ENCODE measurements around the gene MYLIP.

MYLIP gene

DNA sequence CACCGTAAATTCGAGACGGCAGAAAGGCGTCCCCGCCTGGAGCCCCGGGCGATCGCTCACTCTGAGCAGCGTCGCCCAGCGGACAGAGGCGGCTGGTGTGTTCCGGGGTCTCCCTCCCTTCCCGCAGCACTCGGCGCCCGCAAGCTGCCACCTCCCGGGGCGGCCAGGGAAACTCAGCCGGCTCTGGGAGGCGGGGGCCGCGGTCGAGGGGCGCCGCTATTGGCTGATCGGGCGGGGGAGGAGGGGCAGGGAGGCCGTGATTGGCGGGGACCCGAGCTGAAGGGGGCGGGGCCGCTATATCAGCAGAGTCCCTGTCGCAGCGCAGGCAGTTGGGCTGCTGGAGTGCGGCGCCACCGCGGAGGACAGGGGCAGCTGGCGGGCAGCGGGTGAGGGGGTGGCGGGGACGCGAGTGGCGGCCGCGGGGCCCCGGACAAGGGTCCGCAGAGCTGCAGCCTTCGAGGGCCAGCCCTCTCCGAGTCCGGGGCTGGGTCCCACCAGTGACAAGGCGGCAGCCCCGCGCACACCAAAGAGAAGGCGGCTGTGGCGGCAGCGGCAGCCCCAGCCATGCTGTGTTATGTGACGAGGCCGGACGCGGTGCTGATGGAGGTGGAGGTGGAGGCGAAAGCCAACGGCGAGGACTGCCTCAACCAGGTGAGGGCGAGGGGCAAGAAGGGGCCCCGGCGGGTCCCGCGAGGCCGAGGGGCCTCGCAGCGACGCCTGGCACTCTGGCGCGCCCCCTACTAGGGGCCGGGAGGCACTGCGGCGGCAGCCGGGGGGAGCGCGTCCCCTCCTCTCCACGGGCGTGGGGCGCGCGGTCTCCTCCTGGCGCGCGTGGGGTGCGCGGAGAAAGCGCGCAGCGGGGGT, at the start of gene MYLIP:
Gene MYLIP, plus strand, starts transcription at position 328 of the 864 bp plus-strand sequence. Its CDS starts 237 bp downstream, at position 565.
- H3K4me3 ChIP-seq (ENCODE audit: low read depth in 1 of 2, low read length in 2 of 2) = peak within 1 kb of the TSS; percentile 94 to 96
- H3K27me3 ChIP-seq (ENCODE audit: control insufficient read depth in 1 of 2, insufficient read depth in 2 of 2, low read length in 2 of 2) = no peaks in the 10 kb centered on the region
- peak within 1 kb of the TSS; percentile 70 for H3K9ac ChIP-seq (ENCODE audit: low read length)
- peak within 1 kb of the TSS; percentile 94 for H3K27ac ChIP-seq (ENCODE audit: low read depth, low read length)
- no peaks in the 10 kb centered on the region for H3K36me3 ChIP-seq (ENCODE audit: insufficient read depth, low read length)
- H3K4me1 ChIP-seq (ENCODE audit: insufficient read depth, low read length) = peaks cover 30% of the 10 kb centered on the region
- no peaks in the 10 kb centered on the region for H3K9me3 ChIP-seq (ENCODE audit: low read length)

DNA sequence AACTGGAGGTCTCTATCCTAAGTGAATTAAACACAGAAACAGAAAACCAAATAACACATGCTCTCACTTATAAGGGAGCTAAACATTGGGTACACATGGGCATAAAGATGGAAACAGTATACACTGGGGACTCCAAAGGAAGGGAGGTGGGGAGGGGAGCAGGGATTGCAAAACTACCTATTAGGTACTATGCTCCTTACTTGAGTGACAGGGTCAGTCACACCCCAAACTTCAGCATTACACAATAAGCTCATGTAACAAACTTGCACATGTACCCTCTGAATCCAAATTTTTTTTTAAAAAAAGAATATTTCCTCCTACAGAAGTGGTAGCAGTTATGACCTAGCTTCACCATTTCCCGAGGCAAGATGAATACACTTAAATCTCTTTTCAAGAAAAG, 49.5 kb upstream of the MYLIP start:
- H3K4me3 ChIP-seq (ENCODE audit: low read depth in 1 of 2, low read length in 2 of 2) = no peak overlapping the region
- H3K9ac ChIP-seq (ENCODE audit: low read length) = no peak overlapping the region
- no peaks in the 10 kb centered on the region for H3K36me3 ChIP-seq (ENCODE audit: insufficient read depth, low read length)
- H3K4me1 ChIP-seq (ENCODE audit: insufficient read depth, low read length) = no peaks in the 10 kb centered on the region
- H3K27ac ChIP-seq (ENCODE audit: low read depth, low read length) = no peak overlapping the region
- H3K9me3 ChIP-seq (ENCODE audit: low read length) = no peaks in the 10 kb centered on the region
- H3K27me3 ChIP-seq (ENCODE audit: control insufficient read depth in 1 of 2, insufficient read depth in 2 of 2, low read length in 2 of 2) = no peaks in the 10 kb centered on the region

DNA sequence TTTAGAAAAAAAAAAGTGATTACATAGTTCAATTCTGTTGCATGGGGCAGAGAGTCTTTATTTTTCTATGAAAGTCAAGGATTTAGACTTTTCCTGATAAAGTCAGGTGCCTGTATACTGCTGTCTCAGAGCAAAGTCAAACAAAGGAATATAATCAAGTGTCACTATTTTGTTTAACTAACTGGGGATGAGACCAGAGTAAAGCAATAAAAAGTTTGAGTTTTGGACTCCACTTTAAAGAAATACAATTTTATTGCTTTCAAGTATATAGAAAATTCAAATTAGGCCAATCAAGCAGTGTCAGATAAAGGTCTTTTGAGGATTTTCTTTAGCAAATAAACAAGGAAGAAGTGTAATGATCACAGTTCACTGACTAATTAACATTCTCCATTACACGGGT, 48.7 kb upstream of the MYLIP start:
- Histone ChIP-seq H3K4me3 (ENCODE audit: low read depth in 1 of 2, low read length in 2 of 2) (no peak overlapping the region), H3K36me3 (ENCODE audit: insufficient read depth, low read length) (no peaks in the 10 kb centered on the region), H3K27me3 (ENCODE audit: control insufficient read depth in 1 of 2, insufficient read depth in 2 of 2, low read length in 2 of 2) (no peaks in the 10 kb centered on the region), H3K9me3 (ENCODE audit: low read length) (no peaks in the 10 kb centered on the region), H3K27ac (ENCODE audit: low read depth, low read length) (no peak overlapping the region), H3K4me1 (ENCODE audit: insufficient read depth, low read length) (no peaks in the 10 kb centered on the region), H3K9ac (ENCODE audit: low read length) (no peak overlapping the region)

DNA sequence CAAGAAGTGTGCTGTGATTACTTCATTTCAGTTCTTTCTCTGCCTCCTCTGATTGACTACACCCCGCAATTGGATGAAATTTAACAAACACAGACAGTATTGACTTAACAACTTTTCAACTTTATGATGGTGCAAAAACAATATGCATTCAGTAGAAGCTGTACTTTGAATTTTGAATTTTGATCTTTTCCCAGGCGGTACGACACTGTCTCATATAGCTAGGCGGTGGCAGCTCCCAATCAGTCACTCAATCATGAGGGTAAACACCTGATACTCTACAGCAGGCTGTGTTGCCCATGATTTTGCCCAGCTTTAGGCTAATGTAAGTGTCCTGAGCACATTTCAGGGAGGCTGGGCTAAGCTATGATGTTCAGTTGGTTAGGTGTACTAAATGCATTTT, 47.6 kb upstream of the MYLIP start:
- H3K9me3 ChIP-seq (ENCODE audit: low read length) = no peaks in the 10 kb centered on the region
- H3K4me1 ChIP-seq (ENCODE audit: insufficient read depth, low read length) = no peaks in the 10 kb centered on the region
- no peak overlapping the region for H3K9ac ChIP-seq (ENCODE audit: low read length)
- H3K4me3 ChIP-seq (ENCODE audit: low read depth in 1 of 2, low read length in 2 of 2) = no peak overlapping the region
- no peaks in the 10 kb centered on the region for H3K27me3 ChIP-seq (ENCODE audit: control insufficient read depth in 1 of 2, insufficient read depth in 2 of 2, low read length in 2 of 2)
- no peaks in the 10 kb centered on the region for H3K36me3 ChIP-seq (ENCODE audit: insufficient read depth, low read length)
- H3K27ac ChIP-seq (ENCODE audit: low read depth, low read length) = no peak overlapping the region

- Histone ChIP-seq H3K4me1 (ENCODE audit: insufficient read depth, low read length) (no peaks in the 10 kb centered on the region), H3K9me3 (ENCODE audit: low read length) (no peaks in the 10 kb centered on the region), H3K27me3 (ENCODE audit: control insufficient read depth in 1 of 2, insufficient read depth in 2 of 2, low read length in 2 of 2) (no peaks in the 10 kb centered on the region), H3K36me3 (ENCODE audit: insufficient read depth, low read length) (no peaks in the 10 kb centered on the region), H3K4me3 (ENCODE audit: low read depth in 1 of 2, low read length in 2 of 2) (no peak overlapping the region), H3K9ac (ENCODE audit: low read length) (no peak overlapping the region), H3K27ac (ENCODE audit: low read depth, low read length) (no peak overlapping the region)
Observed at GRCh38 chr6:16082361-16082760, 46.5 kb upstream of the MYLIP start.

DNA sequence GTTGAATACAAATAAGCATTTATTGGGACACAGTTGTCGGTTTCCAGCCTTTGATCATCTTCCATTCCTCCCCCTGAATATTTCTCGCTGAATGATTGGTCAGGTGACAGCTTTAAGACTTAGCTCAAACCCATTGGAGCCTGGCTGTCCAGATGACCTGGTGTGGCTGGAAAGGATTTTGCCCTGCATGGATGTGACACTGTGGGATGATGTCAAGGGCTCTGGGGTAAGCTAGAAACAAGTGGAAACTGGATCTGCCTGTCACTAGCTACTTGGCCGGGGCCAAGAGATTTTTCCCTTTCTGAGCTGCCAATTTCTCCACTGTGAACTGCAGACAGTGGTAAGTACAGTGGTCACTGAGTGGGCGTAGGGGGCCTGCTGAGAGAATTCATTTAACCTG, 41.9 kb upstream of the MYLIP start:
- H3K27ac ChIP-seq (ENCODE audit: low read depth, low read length) = no peak overlapping the region

DNA sequence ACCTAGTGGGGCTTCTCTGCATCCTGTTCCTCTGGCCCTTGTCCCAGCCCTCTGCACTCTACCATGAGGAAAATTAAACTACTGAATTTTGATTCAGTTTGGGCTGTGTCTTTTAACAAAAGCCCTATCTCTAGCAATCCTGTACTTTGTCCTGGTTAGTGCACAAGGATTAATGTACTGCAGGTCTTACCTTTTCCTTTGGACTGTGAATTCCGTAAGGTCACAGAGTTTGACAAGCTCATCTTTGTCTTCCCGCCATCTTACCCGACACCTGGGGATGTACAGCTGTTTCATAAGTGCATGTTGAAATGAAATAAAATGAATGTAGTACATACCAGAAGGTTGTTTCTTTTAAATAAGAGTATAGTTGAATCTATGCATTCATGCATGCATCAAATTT, 41.5 kb upstream of the MYLIP start:
- Histone ChIP-seq H3K36me3 (ENCODE audit: insufficient read depth, low read length) (no peaks in the 10 kb centered on the region), H3K9ac (ENCODE audit: low read length) (no peak overlapping the region), H3K4me1 (ENCODE audit: insufficient read depth, low read length) (peaks cover 7% of the 10 kb centered on the region), H3K4me3 (ENCODE audit: low read depth in 1 of 2, low read length in 2 of 2) (no peak overlapping the region), H3K9me3 (ENCODE audit: low read length) (no peaks in the 10 kb centered on the region), H3K27me3 (ENCODE audit: control insufficient read depth in 1 of 2, insufficient read depth in 2 of 2, low read length in 2 of 2) (no peaks in the 10 kb centered on the region), H3K27ac (ENCODE audit: low read depth, low read length) (no peak overlapping the region)

More for the DNA sequence above, 41.9 kb upstream of the MYLIP start:
- H3K4me1 ChIP-seq (ENCODE audit: insufficient read depth, low read length) = peaks cover 7% of the 10 kb centered on the region
- H3K4me3 ChIP-seq (ENCODE audit: low read depth in 1 of 2, low read length in 2 of 2) = no peak overlapping the region
- no peaks in the 10 kb centered on the region for H3K36me3 ChIP-seq (ENCODE audit: insufficient read depth, low read length)
- no peak overlapping the region for H3K9ac ChIP-seq (ENCODE audit: low read length)
- H3K27me3 ChIP-seq (ENCODE audit: control insufficient read depth in 1 of 2, insufficient read depth in 2 of 2, low read length in 2 of 2) = no peaks in the 10 kb centered on the region
- no peaks in the 10 kb centered on the region for H3K9me3 ChIP-seq (ENCODE audit: low read length)

DNA sequence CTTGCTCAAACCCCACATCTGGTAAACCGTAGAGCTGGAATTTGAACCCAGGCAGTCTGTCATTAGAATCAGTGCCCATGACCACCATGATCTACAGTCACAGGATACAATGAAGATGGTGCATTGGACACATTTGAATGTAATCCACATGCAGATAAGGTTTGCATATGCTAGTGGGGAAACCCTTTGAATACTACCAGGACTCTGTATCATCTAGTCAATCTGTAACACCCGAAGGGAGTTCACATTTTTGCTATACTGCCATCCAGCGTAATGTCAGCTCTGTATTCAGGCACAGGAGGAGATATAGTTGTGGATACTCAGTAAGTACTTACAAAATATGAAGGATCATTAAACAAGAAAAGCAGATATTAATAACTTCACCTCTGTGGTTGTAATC, 40.5 kb upstream of the MYLIP start:
- peaks cover 7% of the 10 kb centered on the region for H3K4me1 ChIP-seq (ENCODE audit: insufficient read depth, low read length)
- no peaks in the 10 kb centered on the region for H3K36me3 ChIP-seq (ENCODE audit: insufficient read depth, low read length)
- no peaks in the 10 kb centered on the region for H3K9me3 ChIP-seq (ENCODE audit: low read length)
- H3K9ac ChIP-seq (ENCODE audit: low read length) = no peak overlapping the region
- no peak overlapping the region for H3K27ac ChIP-seq (ENCODE audit: low read depth, low read length)
- H3K27me3 ChIP-seq (ENCODE audit: control insufficient read depth in 1 of 2, insufficient read depth in 2 of 2, low read length in 2 of 2) = no peaks in the 10 kb centered on the region
- H3K4me3 ChIP-seq (ENCODE audit: low read depth in 1 of 2, low read length in 2 of 2) = no peak overlapping the region

GRCh38 chr6:16089232-16090062, 39.4 kb upstream of the MYLIP start:
- Histone ChIP-seq H3K9ac (ENCODE audit: low read length) (no peak overlapping the region), H3K27ac (ENCODE audit: low read depth, low read length) (no peak overlapping the region), H3K36me3 (ENCODE audit: insufficient read depth, low read length) (no peaks in the 10 kb centered on the region), H3K4me1 (ENCODE audit: insufficient read depth, low read length) (peaks cover 7% of the 10 kb centered on the region), H3K9me3 (ENCODE audit: low read length) (no peaks in the 10 kb centered on the region), H3K4me3 (ENCODE audit: low read depth in 1 of 2, low read length in 2 of 2) (no peak overlapping the region), H3K27me3 (ENCODE audit: control insufficient read depth in 1 of 2, insufficient read depth in 2 of 2, low read length in 2 of 2) (no peaks in the 10 kb centered on the region)

- Histone ChIP-seq H3K27ac (ENCODE audit: low read depth, low read length) (no peak overlapping the region), H3K4me1 (ENCODE audit: insufficient read depth, low read length) (peaks cover 7% of the 10 kb centered on the region), H3K4me3 (ENCODE audit: low read depth in 1 of 2, low read length in 2 of 2) (no peak overlapping the region), H3K9ac (ENCODE audit: low read length) (no peak overlapping the region), H3K36me3 (ENCODE audit: insufficient read depth, low read length) (no peaks in the 10 kb centered on the region), H3K9me3 (ENCODE audit: low read length) (no peaks in the 10 kb centered on the region), H3K27me3 (ENCODE audit: control insufficient read depth in 1 of 2, insufficient read depth in 2 of 2, low read length in 2 of 2) (no peaks in the 10 kb centered on the region)
Observed at GRCh38 chr6:16090452-16090851, 38.4 kb upstream of the MYLIP start.

DNA sequence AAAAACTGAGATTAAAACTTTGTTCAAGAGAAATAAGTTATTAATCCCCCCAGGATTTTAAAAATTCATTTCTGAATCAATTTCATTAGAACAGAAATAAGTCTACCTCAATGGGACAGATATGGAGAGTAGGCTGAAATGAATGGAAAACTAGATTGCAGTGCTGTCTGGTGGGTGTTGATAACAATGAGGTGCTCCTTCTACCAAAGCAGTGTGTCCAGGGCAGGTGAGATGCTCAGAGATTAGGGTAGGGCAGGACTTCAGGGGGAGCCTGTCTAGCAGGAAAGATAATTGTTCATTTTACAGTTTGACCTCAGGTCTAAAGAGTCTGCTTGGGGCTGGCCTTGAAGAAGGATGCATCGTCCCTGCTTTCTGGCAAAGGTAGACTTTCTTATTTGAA, 38.0 kb upstream of the MYLIP start:
- H3K9me3 ChIP-seq (ENCODE audit: low read length) = no peaks in the 10 kb centered on the region
- H3K4me1 ChIP-seq (ENCODE audit: insufficient read depth, low read length) = peaks cover 7% of the 10 kb centered on the region
- no peak overlapping the region for H3K27ac ChIP-seq (ENCODE audit: low read depth, low read length)
- H3K4me3 ChIP-seq (ENCODE audit: low read depth in 1 of 2, low read length in 2 of 2) = no peak overlapping the region
- H3K9ac ChIP-seq (ENCODE audit: low read length) = no peak overlapping the region
- H3K27me3 ChIP-seq (ENCODE audit: control insufficient read depth in 1 of 2, insufficient read depth in 2 of 2, low read length in 2 of 2) = no peaks in the 10 kb centered on the region
- H3K36me3 ChIP-seq (ENCODE audit: insufficient read depth, low read length) = no peaks in the 10 kb centered on the region

All from muscle layer of colon (tissue), 2 donors.